ENCODE measurements around the gene LCA5L. TPM values are rescaled to one million over a fixed set of nuclear protein-coding genes. Genes with fewer than 3 reads are reported as not detected.

Gene LCA5L
- total RNA-seq = 1.1 and 1.4 TPM in 2 replicates
- long read RNA-seq, partial matches to known transcripts = 1 of 4 reads
- long read RNA-seq, other reads (novel, unspliced or antisense) = 2 of 4 reads

DNA sequence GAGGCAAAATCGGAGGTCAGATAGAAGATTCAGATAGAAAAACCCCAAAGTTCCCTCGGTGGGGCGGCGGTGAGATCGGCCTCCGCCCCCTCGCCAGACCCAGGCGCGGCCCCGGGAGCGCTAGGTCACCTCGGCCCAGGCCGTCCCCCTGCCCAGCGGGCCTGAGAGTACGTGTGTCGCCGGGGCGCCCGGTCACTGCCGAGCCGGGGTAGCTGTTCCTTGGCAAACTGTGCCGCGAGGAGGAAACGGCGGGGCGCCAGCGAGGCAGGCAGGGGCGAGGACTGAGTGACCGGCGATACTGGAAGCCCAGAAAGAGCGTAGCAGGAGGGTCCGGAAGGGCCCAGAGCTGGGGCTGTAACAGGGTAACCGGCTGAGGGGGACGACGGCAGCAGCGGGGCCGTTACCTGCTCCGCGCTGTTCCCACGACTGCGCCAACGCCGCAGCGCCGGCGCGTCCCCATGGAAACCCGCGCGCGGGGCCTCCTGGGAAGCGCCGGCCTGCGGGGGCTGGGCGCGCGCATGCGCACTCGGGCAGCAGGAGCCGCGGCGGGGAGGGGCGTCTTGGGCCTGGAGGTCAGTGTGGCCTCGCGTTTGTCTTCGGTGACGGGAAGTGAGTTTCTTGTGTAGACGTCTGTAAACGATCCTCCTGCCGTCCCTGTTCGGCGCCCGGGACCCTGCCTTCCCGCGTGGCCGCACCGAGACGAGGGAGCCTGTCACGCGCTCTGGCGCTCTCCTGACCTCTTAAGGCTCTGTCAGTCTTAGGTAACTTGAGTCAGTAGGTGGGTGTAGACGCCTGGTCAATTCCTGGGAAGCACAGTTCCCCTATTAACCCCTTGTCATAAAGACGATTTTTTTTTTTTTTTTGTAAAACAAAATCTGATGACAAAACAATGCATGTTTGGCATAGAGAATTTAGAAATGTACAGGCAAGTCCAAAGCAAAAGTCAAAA is at the start of gene LCA5L:
LCA5L (minus strand) TSS at position 458 of the 949 bp plus-strand sequence. CDS start 17,285 bp downstream, outside the sequence.
- DNase-seq (ENCODE audit: extremely low spot score, unreplicated experiment) = peak; percentile 98

DNA sequence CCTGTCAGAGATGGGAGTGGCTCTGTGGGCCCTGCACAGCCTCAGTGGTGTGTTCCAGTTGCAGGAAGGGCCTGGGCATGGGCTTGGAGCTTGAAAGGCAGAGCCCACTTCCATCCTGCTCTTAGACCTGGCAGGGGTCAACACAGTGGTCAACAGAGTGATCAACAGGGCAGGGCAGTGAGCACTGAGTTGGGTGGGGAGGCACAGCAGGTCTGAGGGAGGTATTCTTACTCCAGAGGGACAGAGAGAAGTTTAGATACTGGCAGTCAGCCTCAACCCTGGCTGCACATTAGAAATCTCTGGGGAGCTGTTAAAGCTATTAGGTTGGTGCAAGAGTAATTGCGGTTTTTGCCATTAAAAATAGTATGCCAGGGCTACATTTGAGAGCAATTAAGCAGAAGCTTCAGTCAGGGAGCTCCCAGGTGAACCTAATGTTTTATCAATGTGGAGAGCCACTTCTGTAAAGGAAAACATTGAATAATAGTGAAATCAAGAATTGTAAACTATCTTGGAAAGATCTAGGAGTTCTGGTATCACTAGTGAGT is 43.9 kb upstream of the LCA5L start:
- Mint-ChIP-seq H3K27me3 (ENCODE audit: unreplicated experiment) (peaks cover 5% of the 10 kb centered on the region), H3K4me1 (ENCODE audit: unreplicated experiment) (peaks cover 12% of the 10 kb centered on the region), H3K4me3 (ENCODE audit: unreplicated experiment) (no peak overlapping the region), H3K9me3 (ENCODE audit: unreplicated experiment) (peaks cover 14% of the 10 kb centered on the region), H3K36me3 (ENCODE audit: unreplicated experiment) (no peaks in the 10 kb centered on the region), H3K27ac (ENCODE audit: unreplicated experiment) (no peak overlapping the region)
- DNase-seq (ENCODE audit: extremely low spot score, unreplicated experiment) = no peak
- TF ChIP-seq, protein P1, sequence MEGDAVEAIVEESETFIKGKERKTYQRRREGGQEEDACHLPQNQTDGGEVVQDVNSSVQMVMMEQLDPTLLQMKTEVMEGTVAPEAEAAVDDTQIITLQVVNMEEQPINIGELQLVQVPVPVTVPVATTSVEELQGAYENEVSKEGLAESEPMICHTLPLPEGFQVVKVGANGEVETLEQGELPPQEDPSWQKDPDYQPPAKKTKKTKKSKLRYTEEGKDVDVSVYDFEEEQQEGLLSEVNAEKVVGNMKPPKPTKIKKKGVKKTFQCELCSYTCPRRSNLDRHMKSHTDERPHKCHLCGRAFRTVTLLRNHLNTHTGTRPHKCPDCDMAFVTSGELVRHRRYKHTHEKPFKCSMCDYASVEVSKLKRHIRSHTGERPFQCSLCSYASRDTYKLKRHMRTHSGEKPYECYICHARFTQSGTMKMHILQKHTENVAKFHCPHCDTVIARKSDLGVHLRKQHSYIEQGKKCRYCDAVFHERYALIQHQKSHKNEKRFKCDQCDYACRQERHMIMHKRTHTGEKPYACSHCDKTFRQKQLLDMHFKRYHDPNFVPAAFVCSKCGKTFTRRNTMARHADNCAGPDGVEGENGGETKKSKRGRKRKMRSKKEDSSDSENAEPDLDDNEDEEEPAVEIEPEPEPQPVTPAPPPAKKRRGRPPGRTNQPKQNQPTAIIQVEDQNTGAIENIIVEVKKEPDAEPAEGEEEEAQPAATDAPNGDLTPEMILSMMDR (IDR thresholded peaks at IDR 0.05) = no peak

More for the DNA sequence above, at the start of gene LCA5L:
- TF ChIP-seq, protein P1 (IDR thresholded peaks at IDR 0.05) = peak; percentile 31
- Mint-ChIP-seq H3K4me1 (ENCODE audit: unreplicated experiment) (peaks cover 15% of the 10 kb centered on the region), H3K4me3 (ENCODE audit: unreplicated experiment) (peak within 1 kb of the TSS; percentile 91), H3K9me3 (ENCODE audit: unreplicated experiment) (no peaks in the 10 kb centered on the region), H3K27me3 (ENCODE audit: unreplicated experiment) (peaks cover 26% of the 10 kb centered on the region), H3K36me3 (ENCODE audit: unreplicated experiment) (no peaks in the 10 kb centered on the region), H3K27ac (ENCODE audit: unreplicated experiment) (peak within 1 kb of the TSS; percentile 95)

DNA sequence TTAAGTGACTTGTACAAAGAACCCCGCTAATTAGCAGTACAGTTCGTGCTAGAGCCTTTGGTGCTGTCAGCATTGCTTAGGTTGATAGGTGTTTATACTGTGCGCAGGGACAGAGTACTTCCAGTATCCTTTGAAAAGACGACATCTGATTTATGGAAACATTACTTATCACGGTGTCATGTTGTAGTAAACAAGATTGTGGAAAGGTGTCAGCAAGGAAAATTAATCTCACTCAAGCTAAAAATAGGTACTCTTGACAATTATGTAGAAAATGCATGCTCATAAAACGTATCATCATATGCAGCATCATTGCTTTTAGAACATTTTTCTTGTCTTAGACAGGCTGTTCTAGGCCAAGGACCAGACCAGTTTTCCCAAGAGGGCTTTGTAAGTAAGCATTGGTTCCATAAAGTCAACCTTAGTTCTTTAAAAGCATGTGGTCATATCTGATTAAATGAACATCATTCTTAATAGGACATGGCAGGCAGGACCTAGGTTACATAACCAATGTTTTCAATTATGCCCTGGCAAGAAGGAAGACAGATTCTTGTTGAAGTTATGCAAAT is 39.2 kb upstream of the LCA5L start:
- H3K4me3 Mint-ChIP-seq (ENCODE audit: unreplicated experiment) = no peak overlapping the region
- peaks cover 13% of the 10 kb centered on the region for H3K4me1 Mint-ChIP-seq (ENCODE audit: unreplicated experiment)
- no peaks in the 10 kb centered on the region for H3K9me3 Mint-ChIP-seq (ENCODE audit: unreplicated experiment)
- H3K27me3 Mint-ChIP-seq (ENCODE audit: unreplicated experiment) = peaks cover 17% of the 10 kb centered on the region
- H3K27ac Mint-ChIP-seq (ENCODE audit: unreplicated experiment) = peak overlapping the region; percentile 21
- DNase-seq (ENCODE audit: extremely low spot score, unreplicated experiment) = no peak
- TF ChIP-seq, protein P1 (IDR thresholded peaks at IDR 0.05) = no peak
- H3K36me3 Mint-ChIP-seq (ENCODE audit: unreplicated experiment) = no peaks in the 10 kb centered on the region

DNA sequence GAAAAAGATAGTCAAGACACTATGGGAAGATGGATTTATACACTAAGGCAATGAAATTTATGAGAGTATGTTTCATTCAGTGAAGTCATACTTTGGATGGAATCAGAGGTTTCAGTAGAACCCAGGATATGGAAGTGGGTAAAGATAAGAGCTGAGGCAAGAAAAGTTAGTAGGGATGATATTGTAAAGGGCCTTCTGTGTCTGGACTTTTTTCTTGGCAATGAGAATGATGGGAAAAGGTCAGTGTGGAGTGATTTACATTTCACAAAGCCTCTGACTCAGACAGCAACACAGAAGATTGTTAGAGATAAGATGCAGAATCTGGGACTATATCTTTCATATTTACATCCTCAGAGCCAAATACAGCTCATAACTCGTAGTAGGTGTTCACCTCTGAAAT is 38.3 kb upstream of the LCA5L start:
- Mint-ChIP-seq H3K27ac (ENCODE audit: unreplicated experiment) (no peak overlapping the region), H3K4me3 (ENCODE audit: unreplicated experiment) (no peak overlapping the region), H3K36me3 (ENCODE audit: unreplicated experiment) (no peaks in the 10 kb centered on the region), H3K9me3 (ENCODE audit: unreplicated experiment) (no peaks in the 10 kb centered on the region), H3K27me3 (ENCODE audit: unreplicated experiment) (peaks cover 15% of the 10 kb centered on the region), H3K4me1 (ENCODE audit: unreplicated experiment) (peaks cover 16% of the 10 kb centered on the region)
- TF ChIP-seq, protein P1 (IDR thresholded peaks at IDR 0.05) = no peak
- DNase-seq (ENCODE audit: extremely low spot score, unreplicated experiment) = no peak
